ENCODE results near the gene TRIM46. TPM values are rescaled to one million over a fixed set of nuclear protein-coding genes. Genes with fewer than 3 reads are reported as not detected.
A peak's percentile ranks its signal among the peaks of the same experiment; 100 is the strongest.

Gene TRIM46
- total and polyA plus RNA-seq, 9 of the 15 experiments (the other 6 are each of a cell fraction or from before 2014, with no cell fraction given): 0.05 to 0.60 (median 0.16) TPM; not detected in 3

- peak overlapping the region; percentile 80; the same call in 1 of the 2 replicates for H3K4me2 ChIP-seq (ENCODE audit: insufficient read depth, low read length)
- ATAC-seq: no peak
- H3K9ac ChIP-seq (ENCODE audit: insufficient read depth in 1 of 2, low read depth in 2 of 2, low read length in 2 of 2): peak overlapping the region in 1 of 2 experiments; percentile 92; a peak in 2 of 4 replicates
- TF ChIP-seq ZNF354B (CRISPR knock-in tag; IDR thresholded peaks at IDR 0.05) (no peak), ZNF41 (CRISPR knock-in tag; conservative IDR thresholded peaks at IDR 0.05) (no peak), KDM5B (IDR thresholded peaks at IDR 0.05; ENCODE audit: insufficient replicate concordance, low read depth, low read length) (peak; percentile 20), ZNF280A (IDR thresholded peaks at IDR 0.05; ENCODE audit: low read depth, partially characterized antibody) (no peak), ZNF395 (CRISPR knock-in tag; IDR thresholded peaks at IDR 0.05) (no peak), HDAC8 (tag; IDR thresholded peaks at IDR 0.05) (no peak), MTA3 (IDR thresholded peaks at IDR 0.05; ENCODE audit: borderline replicate concordance) (no peak), RFX7 (CRISPR knock-in tag; IDR thresholded peaks at IDR 0.05) (no peak), MAZ (CRISPR knock-in tag; conservative IDR thresholded peaks at IDR 0.05 in 1 of 2, IDR thresholded peaks at IDR 0.05 in 1 of 2) (no peak), SETDB1 (IDR thresholded peaks at IDR 0.05; ENCODE audit: low read length) (no peak), ZNF143 (CRISPR knock-in tag; IDR thresholded peaks at IDR 0.05) (0 out of 2 replicates have a peak, but pooled peaks have one; percentile 10), EWSR1 (IDR thresholded peaks at IDR 0.05; ENCODE audit: borderline replicate concordance, low read depth, partially characterized antibody) (no peak), GATAD2A (IDR thresholded peaks at IDR 0.05) (peak; percentile 64; the same call in 1 of the 2 replicates), GABPB1 (CRISPR knock-in tag; IDR thresholded peaks at IDR 0.05) (no peak), FOXA3 (CRISPR knock-in tag; conservative IDR thresholded peaks at IDR 0.05 in 1 of 2, IDR thresholded peaks at IDR 0.05 in 1 of 2) (no peak), RBM14 (IDR thresholded peaks at IDR 0.05; ENCODE audit: borderline replicate concordance, insufficient read depth, low read depth, low read length) (no peak), ZBTB8A (IDR thresholded peaks at IDR 0.05; ENCODE audit: partially characterized antibody) (no peak)
Observed at GRCh38 chr1:155128755-155129473, 44.7 kb upstream of the TRIM46 start.

More at GRCh38 chr1:155128755-155129473, 44.7 kb upstream of the TRIM46 start:
- no peaks in the 10 kb centered on the region for H3K9me1 ChIP-seq (ENCODE audit: control insufficient read depth, insufficient read depth, low read length)
- H3K9me3 ChIP-seq (replicated peaks; ENCODE audit: control insufficient read depth, insufficient read depth, low read depth, low read length): no peaks in the 10 kb centered on the region
- ChIA-PET CTCF (ENCODE audit: low intra/inter-chr PET ratio) (no interaction called here), POLR2A (interaction anchor here (1.5 kb wide), 1 partner anchor 8 kb away, joined by 5 read pairs; no protein-coding TSS in a partner anchor)
- in situ Hi-C loops (cut with MboI): no loop called here
- DNase-seq (ENCODE audit: extremely low read depth in 1 of 4, low spot score in 3 of 4) (no peak), FAIRE-seq (no peak)
- H3K27ac ChIP-seq (ENCODE audit: extremely low read depth, low read depth, low read length): no peak overlapping the region
- H3K36me3 ChIP-seq (ENCODE audit: control insufficient read depth, insufficient read depth, low read length): peaks cover 14% of the 10 kb centered on the region; the same call in 1 of the 3 replicates
- peaks cover 47 to 65% of the 10 kb centered on the region in 2 experiments for H3K4me1 ChIP-seq (replicated peaks in 1 of 2; ENCODE audit: control insufficient read depth in 2 of 2, insufficient read depth in 2 of 2, low read length in 2 of 2)
- H2AFZ ChIP-seq (ENCODE audit: low read depth, low read length): no peak overlapping the region
- no peaks in the 10 kb centered on the region for H4K20me1 ChIP-seq (replicated peaks; ENCODE audit: control insufficient read depth, insufficient read depth, low read length)
- BruUV-seq (replicated peaks): TSS peak; percentile 61
- WGBS (ENCODE audit: insufficient coverage, low coverage, missing lambda C conversion rate): 63% methylated on average over 12 of the region's 14 CpGs
- no peak overlapping the region for H3K4me3 ChIP-seq
- H3K27me3 ChIP-seq (ENCODE audit: control insufficient read depth in 2 of 2, insufficient read depth in 2 of 2, low read length in 2 of 2): no peaks in the 10 kb centered on the region
- intact Hi-C loops (cut with micrococcal nuclease): no loop called here
- H3K79me2 ChIP-seq (ENCODE audit: control insufficient read depth, insufficient read depth, low read length): peaks cover 2% of the 10 kb centered on the region; the same call in 1 of the 3 replicates
